ENCODE results near the gene ARHGEF3.
A peak's percentile ranks its signal among the peaks of the same experiment; 100 is the strongest.

The ARHGEF3 gene

DNA sequence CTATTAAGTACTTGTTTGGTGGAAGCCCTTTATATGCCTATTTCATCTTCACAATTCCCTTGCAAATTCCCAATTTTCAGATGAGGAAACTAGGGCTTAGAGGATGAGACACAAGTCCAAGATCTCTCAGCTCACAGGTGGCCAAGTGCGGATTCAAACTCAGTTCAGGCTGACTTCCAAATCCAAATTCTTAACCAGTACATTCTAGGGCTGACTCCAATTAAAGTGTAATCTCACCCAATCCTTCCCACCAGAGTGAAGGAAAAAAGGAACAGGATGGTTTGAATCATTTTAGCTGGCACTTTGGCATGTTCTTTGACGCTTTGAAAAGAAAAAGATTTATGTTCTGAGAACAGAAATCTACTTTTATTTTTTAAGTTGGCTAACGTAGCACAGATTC is 12.7 kb downstream of the ARHGEF3 start:
- Mint-ChIP-seq H3K4me3 (no peak overlapping the region), H3K27me3 (no peaks in the 10 kb centered on the region), H3K27ac (peak overlapping the region; percentile 72), H3K36me3 (peaks cover 5% of the 10 kb centered on the region), H3K4me1 (peaks cover 39% of the 10 kb centered on the region), H3K9me3 (no peaks in the 10 kb centered on the region)
- no peak for ATAC-seq

DNA sequence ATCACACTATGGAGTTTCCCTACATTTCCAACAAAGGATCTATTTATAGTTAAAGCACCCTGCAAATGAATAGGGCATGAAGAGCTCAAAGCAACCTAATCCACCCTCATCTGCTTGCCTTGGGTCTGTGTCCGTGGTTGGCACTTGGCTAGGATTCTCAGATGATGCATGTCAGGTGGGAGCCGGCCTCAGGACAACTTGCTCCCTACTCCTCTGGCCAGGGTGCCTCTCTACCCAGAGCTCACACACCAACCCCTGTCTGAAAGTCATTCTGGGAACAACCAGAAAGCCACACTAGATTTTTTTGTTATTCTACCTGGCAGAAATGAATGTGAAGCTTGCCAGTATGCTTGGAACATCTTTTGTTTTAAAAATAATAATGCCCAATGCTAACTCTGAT is 13.2 kb downstream of the ARHGEF3 start:
- no peak for ATAC-seq
- peak overlapping the region; percentile 72 for H3K27ac Mint-ChIP-seq
- peaks cover 40% of the 10 kb centered on the region for H3K4me1 Mint-ChIP-seq
- H3K4me3 Mint-ChIP-seq, result no peak overlapping the region
- H3K27me3 Mint-ChIP-seq, result no peaks in the 10 kb centered on the region
- H3K9me3 Mint-ChIP-seq, result no peaks in the 10 kb centered on the region
- no peaks in the 10 kb centered on the region for H3K36me3 Mint-ChIP-seq

- H3K4me3 Mint-ChIP-seq, result no peak overlapping the region
- H3K27me3 Mint-ChIP-seq, result no peaks in the 10 kb centered on the region
- no peak for ATAC-seq
- H3K9me3 Mint-ChIP-seq, result no peaks in the 10 kb centered on the region
- peaks cover 44% of the 10 kb centered on the region for H3K4me1 Mint-ChIP-seq
- H3K27ac Mint-ChIP-seq, result peak overlapping the region; percentile 72
- no peaks in the 10 kb centered on the region for H3K36me3 Mint-ChIP-seq
Measured at GRCh38 chr3:56787784-56788256, 13.9 kb downstream of the ARHGEF3 start.

- H3K36me3 Mint-ChIP-seq, result no peaks in the 10 kb centered on the region
- H3K9me3 Mint-ChIP-seq, result no peaks in the 10 kb centered on the region
- no peak for ATAC-seq
- H3K4me3 Mint-ChIP-seq, result no peak overlapping the region
- H3K27ac Mint-ChIP-seq, result peak overlapping the region; percentile 72
- H3K27me3 Mint-ChIP-seq, result no peaks in the 10 kb centered on the region
- peaks cover 46% of the 10 kb centered on the region for H3K4me1 Mint-ChIP-seq
Measured at GRCh38 chr3:56787258-56787775, 14.4 kb downstream of the ARHGEF3 start.

- no peak for ATAC-seq
- Mint-ChIP-seq H3K27me3 (no peaks in the 10 kb centered on the region), H3K9me3 (no peaks in the 10 kb centered on the region), H3K4me1 (peaks cover 46% of the 10 kb centered on the region), H3K4me3 (no peak overlapping the region), H3K27ac (peak overlapping the region; percentile 81), H3K36me3 (peaks cover 5% of the 10 kb centered on the region)
Measured at GRCh38 chr3:56785499-56785898, 16.2 kb downstream of the ARHGEF3 start.

- ATAC-seq, result no peak
- no peaks in the 10 kb centered on the region for H3K9me3 Mint-ChIP-seq
- H3K4me3 Mint-ChIP-seq, result no peak overlapping the region
- peaks cover 5% of the 10 kb centered on the region for H3K36me3 Mint-ChIP-seq
- H3K27ac Mint-ChIP-seq, result peak overlapping the region; percentile 81
- H3K4me1 Mint-ChIP-seq, result peaks cover 47% of the 10 kb centered on the region
- no peaks in the 10 kb centered on the region for H3K27me3 Mint-ChIP-seq
Measured at GRCh38 chr3:56784448-56785001, 17.2 kb downstream of the ARHGEF3 start.

GRCh38 chr3:56783644-56784447 is 17.9 kb downstream of the ARHGEF3 start:
- Mint-ChIP-seq H3K27me3 (no peaks in the 10 kb centered on the region), H3K36me3 (peaks cover 5% of the 10 kb centered on the region), H3K4me1 (peaks cover 53% of the 10 kb centered on the region), H3K27ac (peak overlapping the region; percentile 81), H3K9me3 (no peaks in the 10 kb centered on the region), H3K4me3 (peak overlapping the region; percentile 23)
- ATAC-seq, result peak; percentile 100

DNA sequence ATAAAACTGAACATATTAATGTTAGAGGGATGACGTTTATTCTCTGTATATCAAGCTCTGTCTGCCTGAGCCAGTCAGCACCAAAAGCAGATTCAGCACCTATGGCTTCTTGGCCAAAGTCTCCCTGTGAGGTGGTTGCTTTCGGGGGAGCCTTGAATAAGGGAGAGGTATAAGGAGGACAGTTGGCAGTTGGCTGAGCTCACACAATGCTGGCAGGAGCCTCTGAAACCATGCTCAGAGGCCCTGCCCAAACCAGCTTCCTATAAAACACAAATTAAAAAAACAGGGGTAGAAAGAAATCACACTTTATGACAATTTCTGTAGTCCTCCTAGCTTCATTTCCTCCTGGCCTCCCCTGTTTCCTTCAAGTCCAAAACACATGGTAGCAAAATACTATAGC is 18.8 kb downstream of the ARHGEF3 start:
- Mint-ChIP-seq H3K27me3 (no peaks in the 10 kb centered on the region), H3K4me1 (peaks cover 53% of the 10 kb centered on the region), H3K27ac (peak overlapping the region; percentile 81), H3K4me3 (no peak overlapping the region), H3K36me3 (peaks cover 5% of the 10 kb centered on the region), H3K9me3 (no peaks in the 10 kb centered on the region)
- ATAC-seq, result no peak

DNA sequence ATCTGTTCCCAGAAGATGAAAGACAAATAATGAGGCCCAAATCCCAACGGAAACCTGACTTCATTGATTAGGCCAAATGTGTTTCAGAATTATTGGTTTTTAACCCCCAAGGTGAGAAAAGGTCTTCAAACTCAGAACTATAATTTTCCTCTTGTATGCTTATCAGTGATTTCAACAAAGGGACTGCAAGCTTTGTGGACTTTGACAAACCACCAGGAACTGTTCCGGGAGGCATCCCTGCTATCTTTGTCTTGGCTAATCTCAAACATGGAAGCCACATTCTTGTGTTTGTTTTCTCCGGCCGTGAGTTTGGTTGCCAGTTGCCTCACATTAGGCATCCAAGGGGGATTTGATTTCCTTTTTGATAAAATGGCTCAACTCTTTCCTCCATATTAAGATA is 19.5 kb downstream of the ARHGEF3 start:
- no peaks in the 10 kb centered on the region for H3K27me3 Mint-ChIP-seq
- no peaks in the 10 kb centered on the region for H3K9me3 Mint-ChIP-seq
- peaks cover 52% of the 10 kb centered on the region for H3K4me1 Mint-ChIP-seq
- H3K4me3 Mint-ChIP-seq, result no peak overlapping the region
- no peak for ATAC-seq
- H3K36me3 Mint-ChIP-seq, result peaks cover 5% of the 10 kb centered on the region
- peak overlapping the region; percentile 81 for H3K27ac Mint-ChIP-seq

DNA sequence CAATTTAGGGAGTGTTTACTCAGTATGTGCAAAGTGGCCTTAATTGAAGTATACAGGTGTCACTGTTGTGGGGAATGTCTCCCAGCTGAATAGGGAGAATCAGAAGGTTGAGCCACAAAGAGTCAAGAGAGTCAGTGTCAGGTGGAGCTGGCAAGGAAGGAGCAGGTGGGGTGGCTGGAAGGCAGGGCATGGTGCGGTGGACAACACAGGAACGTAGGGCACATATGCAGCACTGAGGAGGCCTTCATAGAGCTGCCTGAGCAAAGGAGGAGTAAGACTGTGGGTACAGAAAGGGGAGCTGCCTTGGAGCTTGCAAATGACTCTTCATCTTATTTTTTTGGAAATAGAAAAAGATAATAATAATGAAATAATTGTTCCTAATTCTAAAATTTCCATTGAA is 20.0 kb downstream of the ARHGEF3 start:
- Mint-ChIP-seq H3K27me3 (no peaks in the 10 kb centered on the region), H3K36me3 (peaks cover 5% of the 10 kb centered on the region), H3K9me3 (no peaks in the 10 kb centered on the region), H3K4me1 (peaks cover 54% of the 10 kb centered on the region), H3K4me3 (no peak overlapping the region), H3K27ac (peak overlapping the region; percentile 66)
- no peak for ATAC-seq

- H3K27me3 Mint-ChIP-seq, result no peaks in the 10 kb centered on the region
- H3K9me3 Mint-ChIP-seq, result no peaks in the 10 kb centered on the region
- H3K27ac Mint-ChIP-seq, result peak overlapping the region; percentile 66
- H3K4me1 Mint-ChIP-seq, result peaks cover 59% of the 10 kb centered on the region
- ATAC-seq, result no peak
- H3K36me3 Mint-ChIP-seq, result peaks cover 5% of the 10 kb centered on the region
- H3K4me3 Mint-ChIP-seq, result no peak overlapping the region
Measured at GRCh38 chr3:56780936-56781335, 20.8 kb downstream of the ARHGEF3 start.

DNA sequence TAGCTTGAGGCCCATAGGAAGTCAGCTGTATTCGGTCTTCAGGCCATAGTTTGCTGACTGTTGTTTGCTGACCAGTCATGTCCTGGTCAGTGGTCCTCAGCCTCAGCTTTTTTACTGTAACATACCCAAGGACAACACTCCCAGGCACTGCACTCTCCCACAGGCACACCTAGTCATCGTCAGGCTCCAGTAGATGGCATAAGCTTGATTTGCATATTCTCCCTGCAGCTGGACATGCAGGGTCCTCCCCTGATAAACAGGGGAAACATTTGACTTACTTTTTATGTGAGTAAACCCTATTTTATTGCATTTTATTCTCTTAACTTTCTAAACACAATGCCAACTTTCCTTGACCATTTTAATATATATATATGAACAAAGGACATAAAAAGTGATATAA is 22.9 kb downstream of the ARHGEF3 start:
- H3K27ac Mint-ChIP-seq, result peak overlapping the region; percentile 24
- H3K4me3 Mint-ChIP-seq, result no peak overlapping the region
- peaks cover 7% of the 10 kb centered on the region for H3K36me3 Mint-ChIP-seq
- no peak for ATAC-seq
- no peaks in the 10 kb centered on the region for H3K27me3 Mint-ChIP-seq
- H3K9me3 Mint-ChIP-seq, result no peaks in the 10 kb centered on the region
- peaks cover 57% of the 10 kb centered on the region for H3K4me1 Mint-ChIP-seq

DNA sequence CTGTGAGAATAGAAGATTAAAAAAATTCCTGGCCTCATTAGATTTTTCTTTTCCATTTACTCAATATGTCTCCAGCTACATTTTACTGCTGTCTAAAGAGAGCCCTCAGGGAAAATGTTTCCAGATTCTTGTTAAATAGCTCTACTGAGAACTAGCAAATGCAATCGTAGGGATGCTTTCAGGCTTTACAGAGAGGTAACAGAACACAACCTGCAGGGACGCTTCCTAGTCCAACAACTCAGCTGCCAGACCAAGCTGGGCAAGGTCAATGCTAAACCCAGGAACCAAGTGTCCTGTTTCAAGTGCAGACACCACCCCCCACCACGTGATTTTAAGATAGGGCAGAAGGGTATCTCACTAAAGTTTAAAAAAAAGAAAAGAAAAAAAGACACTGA is 25.2 kb downstream of the ARHGEF3 start:
- Mint-ChIP-seq H3K36me3 (peaks cover 22% of the 10 kb centered on the region), H3K4me3 (no peak overlapping the region), H3K9me3 (no peaks in the 10 kb centered on the region), H3K27me3 (no peaks in the 10 kb centered on the region), H3K4me1 (peaks cover 56% of the 10 kb centered on the region), H3K27ac (peak overlapping the region; percentile 27)
- ATAC-seq, result no peak

DNA sequence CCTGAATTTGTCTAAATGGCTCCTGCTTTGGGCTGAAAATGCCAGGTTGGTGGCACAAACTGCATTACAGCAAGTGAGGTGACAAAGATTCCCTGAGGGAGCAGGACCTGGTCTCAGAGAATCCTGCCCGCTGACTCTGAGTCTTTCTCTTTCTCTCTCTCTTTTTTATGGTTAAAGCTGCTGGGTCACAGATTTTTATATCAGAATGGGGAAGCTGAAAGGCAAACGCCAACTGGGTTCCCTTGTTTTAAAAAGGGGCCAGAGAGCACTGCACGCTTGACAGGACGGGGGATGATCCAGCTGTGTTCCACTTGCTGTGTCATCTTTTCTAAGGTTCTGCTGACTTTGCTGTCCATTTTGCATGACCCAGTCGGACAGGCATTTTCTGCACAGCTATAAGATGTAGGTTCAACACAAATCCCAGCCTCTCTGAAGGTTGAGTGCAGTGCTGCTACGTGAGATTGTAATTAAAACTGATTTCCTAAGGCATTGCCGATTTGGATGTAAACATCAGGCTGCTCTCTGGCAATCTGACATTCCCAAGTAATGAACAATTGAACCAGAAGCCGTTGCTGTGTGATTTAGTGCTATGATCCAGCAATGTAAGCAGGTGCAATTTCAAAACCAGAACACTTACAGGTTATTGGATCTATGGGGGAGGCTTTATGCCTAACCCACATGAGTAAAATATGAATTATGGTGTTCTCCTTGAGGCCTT is 25.8 kb downstream of the ARHGEF3 start:
- Mint-ChIP-seq H3K9me3 (no peaks in the 10 kb centered on the region), H3K27me3 (no peaks in the 10 kb centered on the region), H3K4me1 (peaks cover 61% of the 10 kb centered on the region), H3K27ac (peak overlapping the region; percentile 27), H3K36me3 (peaks cover 26% of the 10 kb centered on the region), H3K4me3 (no peak overlapping the region)
- ATAC-seq, result no peak

DNA sequence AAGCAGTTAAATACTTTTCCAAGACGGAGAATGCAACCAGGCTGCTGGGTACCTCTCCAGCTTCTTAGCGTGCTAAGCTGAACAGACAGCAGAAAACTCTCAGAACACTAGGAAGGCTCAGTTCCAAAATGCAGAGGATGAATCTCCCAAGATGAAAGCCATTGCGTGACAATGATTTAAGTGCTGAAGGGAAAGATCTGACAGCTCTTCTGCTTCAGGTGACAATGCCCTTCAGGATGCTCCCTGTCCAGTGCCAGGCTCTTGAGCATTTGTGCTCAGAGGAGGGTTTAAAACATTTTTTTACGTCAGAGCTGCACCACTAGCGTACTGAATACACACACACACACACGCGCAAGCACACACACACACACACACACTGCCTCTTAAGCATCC is 26.3 kb downstream of the ARHGEF3 start:
- Mint-ChIP-seq H3K27me3 (no peaks in the 10 kb centered on the region), H3K36me3 (peaks cover 27% of the 10 kb centered on the region), H3K9me3 (no peaks in the 10 kb centered on the region), H3K4me1 (peaks cover 61% of the 10 kb centered on the region), H3K4me3 (no peak overlapping the region), H3K27ac (peak overlapping the region; percentile 18)
- no peak for ATAC-seq
